Left ventricle myocardium inferior (tissue), 1 donor: ENCODE measurements around the gene GRIK1. TPM values are rescaled to one million over a fixed set of nuclear protein-coding genes. Genes with fewer than 3 reads are reported as not detected.

Experiments used
- DNase-seq: peaks from one replicate; pipeline ENCODE4 v3.0.0-alpha.2; 2020
- H3K27ac ChIP-seq: fragments of 200-600 bp; replicated peaks from 2 replicates; pipeline ENCODE4 v1.8.0; 2021
- H3K27me3 ChIP-seq: fragments of 200-600 bp; 2 replicates; pipeline ENCODE4 v1.8.0; 2021; ENCODE audit warnings: low read depth
- H3K36me3 ChIP-seq: fragments of 200-600 bp; 2 replicates; pipeline ENCODE4 v1.8.0; 2021
- H3K4me1 ChIP-seq: fragments of 200-600 bp; 2 replicates; pipeline ENCODE4 v1.8.0; 2021
- H3K4me3 ChIP-seq: fragments of 200-600 bp; 2 replicates; pipeline ENCODE4 v1.8.0; 2021; ENCODE audit warnings: mild to moderate bottlenecking, moderate library complexity
- H3K9me3 ChIP-seq: fragments of 200-600 bp; replicated peaks from 2 replicates; pipeline ENCODE4 v1.8.0; 2021
- intact Hi-C: fragments of 100-400 bp; cut with micrococcal nuclease; formaldehyde crosslinking; loops from one replicate; pipeline ENCODE4 v1.11.0; 2022
- total RNA-seq: library from RNA; stranded (reverse); fragmentation: NEBNext Ultra II Directional; extraction: Animal tissue kit (Norgen Biotek cat#: 25700); gene quantifications from one replicate; pipeline ENCODE4 v1.2.1, GENCODE V29; 2021
- TF ChIP-seq, protein P1 (sequence below): fragments of 200-600 bp; IDR thresholded peaks from 2 replicates; pipeline ENCODE4 v1.8.0; 2021; ENCODE audit warnings: antibody characterized with exemption, mild to moderate bottlenecking, borderline replicate concordance
- donor health status: DM: no; HTN: yes; CAD: no; lungs with severe emphysema.

Gene GRIK1
- total RNA-seq, 1 donor from 2014 or later, result not detected

DNA sequence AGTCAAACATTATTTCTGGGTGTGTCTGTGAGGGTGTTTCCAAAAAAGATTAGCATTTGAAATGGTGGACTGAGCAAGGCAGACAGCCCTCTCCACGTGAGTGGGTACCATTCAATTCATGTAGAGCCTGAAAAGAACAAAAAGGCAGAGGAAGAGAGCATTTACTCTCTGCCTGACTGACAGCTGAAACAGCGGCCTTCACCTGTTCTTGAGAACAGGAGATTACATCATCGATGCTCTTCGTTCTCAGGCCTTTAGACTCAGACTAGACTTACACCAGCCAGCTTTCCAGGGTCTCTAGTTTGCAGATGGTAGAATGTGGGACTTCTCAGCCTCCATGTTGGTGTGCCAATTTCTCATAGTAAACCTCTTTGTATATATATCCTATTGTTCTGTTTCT is 338.7 kb downstream of the GRIK1 start:
- Histone ChIP-seq H3K27me3 (no peaks in the 10 kb centered on the region), H3K4me3 (no peak overlapping the region), H3K27ac (no peak overlapping the region), H3K4me1 (no peaks in the 10 kb centered on the region), H3K36me3 (peaks cover 2% of the 10 kb centered on the region), H3K9me3 (no peaks in the 10 kb centered on the region)
- TF ChIP-seq, protein P1, sequence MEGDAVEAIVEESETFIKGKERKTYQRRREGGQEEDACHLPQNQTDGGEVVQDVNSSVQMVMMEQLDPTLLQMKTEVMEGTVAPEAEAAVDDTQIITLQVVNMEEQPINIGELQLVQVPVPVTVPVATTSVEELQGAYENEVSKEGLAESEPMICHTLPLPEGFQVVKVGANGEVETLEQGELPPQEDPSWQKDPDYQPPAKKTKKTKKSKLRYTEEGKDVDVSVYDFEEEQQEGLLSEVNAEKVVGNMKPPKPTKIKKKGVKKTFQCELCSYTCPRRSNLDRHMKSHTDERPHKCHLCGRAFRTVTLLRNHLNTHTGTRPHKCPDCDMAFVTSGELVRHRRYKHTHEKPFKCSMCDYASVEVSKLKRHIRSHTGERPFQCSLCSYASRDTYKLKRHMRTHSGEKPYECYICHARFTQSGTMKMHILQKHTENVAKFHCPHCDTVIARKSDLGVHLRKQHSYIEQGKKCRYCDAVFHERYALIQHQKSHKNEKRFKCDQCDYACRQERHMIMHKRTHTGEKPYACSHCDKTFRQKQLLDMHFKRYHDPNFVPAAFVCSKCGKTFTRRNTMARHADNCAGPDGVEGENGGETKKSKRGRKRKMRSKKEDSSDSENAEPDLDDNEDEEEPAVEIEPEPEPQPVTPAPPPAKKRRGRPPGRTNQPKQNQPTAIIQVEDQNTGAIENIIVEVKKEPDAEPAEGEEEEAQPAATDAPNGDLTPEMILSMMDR, result no peak
- DNase-seq, result no peak
- intact Hi-C loops, result no loop called here

DNA sequence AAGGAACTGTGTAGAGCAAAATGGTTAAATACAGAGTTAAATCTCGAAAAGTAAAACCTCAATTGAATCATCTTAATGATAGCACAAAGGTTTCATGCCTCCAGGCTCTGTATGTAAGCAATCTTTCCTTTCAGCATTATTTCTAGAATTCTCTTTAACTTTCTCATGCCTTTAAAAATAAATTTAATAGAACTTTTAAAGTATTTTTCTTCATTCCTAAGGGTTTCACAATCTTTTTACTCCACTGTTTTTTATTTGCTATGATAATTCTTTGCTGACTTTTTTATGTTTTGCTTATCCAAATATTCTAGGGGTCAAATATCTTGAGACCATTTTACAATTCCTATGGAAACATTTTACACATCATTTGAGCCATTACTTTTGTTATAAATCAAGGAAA is 353.1 kb downstream of the GRIK1 start:
- Histone ChIP-seq H3K27me3 (no peaks in the 10 kb centered on the region), H3K27ac (no peak overlapping the region), H3K9me3 (no peaks in the 10 kb centered on the region), H3K36me3 (no peaks in the 10 kb centered on the region), H3K4me1 (no peaks in the 10 kb centered on the region), H3K4me3 (no peak overlapping the region)
- DNase-seq, result no peak
- intact Hi-C loops, result no loop called here
- TF ChIP-seq, protein P1, result no peak

DNA sequence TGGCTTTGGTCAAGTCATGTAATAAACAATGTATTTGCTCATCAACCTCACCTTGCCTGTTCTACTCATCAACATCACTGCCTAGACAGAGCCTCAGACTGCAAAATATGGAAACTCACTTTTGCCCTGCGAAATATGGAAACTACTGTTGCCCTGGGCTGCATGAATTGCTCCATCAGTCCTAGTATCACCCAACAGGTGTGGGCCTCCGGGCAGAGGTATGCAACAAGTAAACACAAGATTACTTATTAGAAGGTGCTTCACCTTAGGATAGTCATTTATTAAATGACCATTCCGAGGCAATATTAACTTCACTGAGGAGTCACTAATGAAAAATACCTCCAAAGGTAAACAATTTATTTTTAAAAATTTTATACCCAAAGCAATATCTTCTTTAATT is 354.3 kb downstream of the GRIK1 start:
- H3K4me1 ChIP-seq, result no peaks in the 10 kb centered on the region
- H3K36me3 ChIP-seq, result no peaks in the 10 kb centered on the region
- H3K4me3 ChIP-seq, result no peak overlapping the region
- no peak overlapping the region for H3K27ac ChIP-seq
- no peak for DNase-seq
- H3K27me3 ChIP-seq, result no peaks in the 10 kb centered on the region
- intact Hi-C loops, result no loop called here
- no peaks in the 10 kb centered on the region for H3K9me3 ChIP-seq
- TF ChIP-seq, protein P1, result no peak

DNA sequence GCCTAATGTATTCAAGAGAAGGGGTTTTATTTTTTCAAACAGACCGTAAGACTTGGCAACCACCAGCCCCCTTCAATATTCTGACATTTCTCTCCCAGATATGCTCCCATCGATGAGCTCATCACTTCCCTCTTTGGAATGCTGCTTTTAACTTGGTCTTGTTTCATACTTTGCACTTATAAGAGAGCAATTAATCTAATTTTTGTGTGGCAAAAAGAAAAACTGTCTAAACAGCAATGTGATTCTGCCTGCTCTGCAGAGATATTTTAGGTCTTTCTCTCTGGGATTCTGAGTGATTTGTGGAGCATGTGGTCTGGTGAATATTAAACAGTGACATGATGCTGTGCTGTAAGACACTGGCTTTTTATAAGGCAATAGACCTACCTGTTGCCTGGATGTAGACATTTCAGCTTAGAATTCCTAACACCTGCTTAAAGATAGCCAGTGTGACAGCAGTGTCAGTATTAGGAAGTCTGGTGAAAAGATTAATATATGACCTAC is 356.3 kb downstream of the GRIK1 start:
- Histone ChIP-seq H3K9me3 (no peaks in the 10 kb centered on the region), H3K36me3 (no peaks in the 10 kb centered on the region), H3K27ac (no peak overlapping the region), H3K4me3 (no peak overlapping the region), H3K4me1 (no peaks in the 10 kb centered on the region), H3K27me3 (no peaks in the 10 kb centered on the region)
- TF ChIP-seq, protein P1, result no peak
- intact Hi-C loops, result no loop called here
- no peak for DNase-seq

DNA sequence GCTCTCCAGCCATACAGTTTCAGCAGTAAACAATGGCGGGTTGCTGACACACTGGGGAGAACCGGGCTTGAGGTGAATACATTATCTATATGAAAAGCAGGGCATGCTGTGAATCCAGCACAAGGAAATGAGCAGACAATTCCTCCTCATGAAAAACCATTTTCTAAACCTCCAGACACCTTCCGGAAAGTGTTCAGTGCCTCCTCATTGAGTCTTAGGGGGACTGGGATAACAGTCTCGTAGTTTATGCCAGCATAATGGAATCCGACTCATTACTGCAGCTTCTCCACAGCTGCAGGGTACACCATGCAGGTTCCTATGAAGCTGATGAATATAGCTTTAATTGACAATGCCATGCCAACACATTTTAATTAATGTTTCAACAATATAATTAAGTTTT is 356.9 kb downstream of the GRIK1 start:
- H3K9me3 ChIP-seq, result no peaks in the 10 kb centered on the region
- TF ChIP-seq, protein P1, result no peak
- intact Hi-C loops, result no loop called here
- no peaks in the 10 kb centered on the region for H3K4me1 ChIP-seq
- H3K27ac ChIP-seq, result no peak overlapping the region
- no peaks in the 10 kb centered on the region for H3K27me3 ChIP-seq
- no peak overlapping the region for H3K4me3 ChIP-seq
- DNase-seq, result no peak
- no peaks in the 10 kb centered on the region for H3K36me3 ChIP-seq

DNA sequence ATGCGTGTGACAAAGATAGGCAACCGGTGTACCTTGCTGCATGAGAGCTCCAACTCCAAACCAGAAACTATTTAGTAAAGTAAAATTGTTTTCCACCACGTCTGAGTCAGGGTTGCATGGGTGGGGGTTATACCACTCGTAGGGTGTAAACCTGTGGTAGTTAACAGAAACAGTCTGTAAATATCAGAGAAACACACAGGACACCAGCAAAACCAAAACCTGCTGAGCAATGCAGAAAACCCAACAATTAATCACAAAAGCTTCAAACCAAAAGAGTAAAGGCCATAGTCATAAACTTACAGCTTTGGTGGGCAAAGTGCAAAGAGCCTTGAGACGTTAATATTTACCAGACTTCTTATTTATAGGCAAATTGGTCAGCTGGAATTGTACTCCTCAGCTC is 358.4 kb downstream of the GRIK1 start:
- no peak overlapping the region for H3K4me3 ChIP-seq
- H3K27ac ChIP-seq, result no peak overlapping the region
- no peaks in the 10 kb centered on the region for H3K27me3 ChIP-seq
- H3K36me3 ChIP-seq, result no peaks in the 10 kb centered on the region
- DNase-seq, result no peak
- H3K4me1 ChIP-seq, result no peaks in the 10 kb centered on the region
- intact Hi-C loops, result no loop called here
- TF ChIP-seq, protein P1, result no peak
- no peaks in the 10 kb centered on the region for H3K9me3 ChIP-seq
